Endothelial cell (in vitro differentiated cells): ENCODE measurements around the gene FMNL3. TPM values are rescaled to one million over a fixed set of nuclear protein-coding genes. Genes with fewer than 3 reads are reported as not detected.
A peak's percentile ranks its signal among the peaks of the same experiment; 100 is the strongest.

Source experiments
- DNase-seq: peaks from one replicate; pipeline ENCODE4 v3.0.0; 2021; ENCODE audit warnings: low spot score
- H3K27ac Mint-ChIP-seq: one replicate; pipeline ENCODE4 v1.8.0; 2021; ENCODE audit warnings: mixed read lengths, inconsistent platforms; ENCODE audit not compliant: unreplicated experiment
- H3K27me3 Mint-ChIP-seq: one replicate; pipeline ENCODE4 v1.8.0; 2021; ENCODE audit warnings: mild to moderate bottlenecking, moderate library complexity, mixed read lengths, inconsistent platforms; ENCODE audit not compliant: unreplicated experiment
- H3K36me3 Mint-ChIP-seq: one replicate; pipeline ENCODE4 v1.8.0; 2021; ENCODE audit warnings: mild to moderate bottlenecking, low read depth, mixed read lengths, inconsistent platforms; ENCODE audit not compliant: unreplicated experiment
- H3K4me1 Mint-ChIP-seq: one replicate; pipeline ENCODE4 v1.8.0; 2021; ENCODE audit warnings: mild to moderate bottlenecking, mixed read lengths, inconsistent platforms; ENCODE audit not compliant: unreplicated experiment
- H3K4me3 Mint-ChIP-seq: one replicate; pipeline ENCODE4 v1.8.0; 2021; ENCODE audit warnings: mild to moderate bottlenecking, mixed read lengths, inconsistent platforms; ENCODE audit not compliant: unreplicated experiment
- H3K9me3 Mint-ChIP-seq: one replicate; pipeline ENCODE4 v1.8.0; 2021; ENCODE audit warnings: mixed read lengths, inconsistent platforms; ENCODE audit not compliant: unreplicated experiment
- CTCF ChIP-seq: fragments of 200-600 bp; sonication (generic); IDR thresholded peaks from one replicate; pipeline ENCODE4 v1.5.0; 2021; ENCODE audit warnings: antibody characterized with exemption; ENCODE audit not compliant: unreplicated experiment
- long read RNA-seq: library from polyadenylated mRNA; unstranded; transcript quantifications from one replicate; pipeline ENCODE4 v2.0.0, GENCODE V29; 2020; ENCODE audit not compliant: unreplicated experiment
- total RNA-seq: library from RNA; stranded (reverse); fragmentation: NEBNext Ultra II Directional; extraction: Animal tissue kit (Norgen Biotek cat#: 25700); gene quantifications from one replicate; pipeline ENCODE4 v1.2.1, GENCODE V29; 2021; ENCODE audit not compliant: unreplicated experiment

Gene FMNL3
- total RNA-seq, result 194 TPM
- long read RNA-seq, partial matches to known transcripts, result 0 of 10 reads
- long read RNA-seq, other reads (novel, unspliced or antisense), result 10 of 10 reads

GRCh38 chr12:49707128-49707811 lies at the start of gene FMNL3:
FMNL3 (minus strand) TSS chr12:49707405; CDS start chr12:49707180, 225 bp downstream.
- peak; percentile 94 for TF ChIP-seq CTCF
- Mint-ChIP-seq H3K27me3 (peaks cover 10% of the 10 kb centered on the region), H3K4me3 (peak within 1 kb of the TSS; percentile 93), H3K9me3 (no peaks in the 10 kb centered on the region), H3K4me1 (peaks cover 45% of the 10 kb centered on the region), H3K36me3 (peaks cover 10% of the 10 kb centered on the region), H3K27ac (peak within 1 kb of the TSS; percentile 90)
- peak; percentile 99 for DNase-seq

DNA sequence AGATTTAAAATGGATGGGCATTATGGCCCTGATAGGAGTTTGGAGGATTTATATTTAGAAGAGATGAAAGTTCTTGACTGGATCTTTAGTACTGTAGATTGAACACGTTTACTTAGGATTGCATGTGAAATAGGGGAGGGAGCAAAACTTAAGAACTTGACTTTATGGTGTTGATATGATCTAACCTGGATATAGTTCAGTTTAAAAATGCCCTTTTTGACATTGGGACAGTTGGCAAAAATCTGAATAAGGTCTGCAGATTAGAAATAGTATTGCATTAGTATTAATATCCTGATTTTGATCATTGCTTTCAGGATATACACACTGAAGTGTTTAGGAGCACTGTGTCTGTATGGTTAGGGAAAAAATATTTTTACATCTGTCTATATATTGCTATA lies 43.8 kb upstream of the FMNL3 start:
- DNase-seq, result no peak
- TF ChIP-seq CTCF, result no peak
- Mint-ChIP-seq H3K9me3 (no peaks in the 10 kb centered on the region), H3K4me3 (no peak overlapping the region), H3K27ac (peak overlapping the region; percentile 58), H3K4me1 (peaks cover 28% of the 10 kb centered on the region), H3K36me3 (peaks cover 6% of the 10 kb centered on the region), H3K27me3 (peaks cover 2% of the 10 kb centered on the region)

DNA sequence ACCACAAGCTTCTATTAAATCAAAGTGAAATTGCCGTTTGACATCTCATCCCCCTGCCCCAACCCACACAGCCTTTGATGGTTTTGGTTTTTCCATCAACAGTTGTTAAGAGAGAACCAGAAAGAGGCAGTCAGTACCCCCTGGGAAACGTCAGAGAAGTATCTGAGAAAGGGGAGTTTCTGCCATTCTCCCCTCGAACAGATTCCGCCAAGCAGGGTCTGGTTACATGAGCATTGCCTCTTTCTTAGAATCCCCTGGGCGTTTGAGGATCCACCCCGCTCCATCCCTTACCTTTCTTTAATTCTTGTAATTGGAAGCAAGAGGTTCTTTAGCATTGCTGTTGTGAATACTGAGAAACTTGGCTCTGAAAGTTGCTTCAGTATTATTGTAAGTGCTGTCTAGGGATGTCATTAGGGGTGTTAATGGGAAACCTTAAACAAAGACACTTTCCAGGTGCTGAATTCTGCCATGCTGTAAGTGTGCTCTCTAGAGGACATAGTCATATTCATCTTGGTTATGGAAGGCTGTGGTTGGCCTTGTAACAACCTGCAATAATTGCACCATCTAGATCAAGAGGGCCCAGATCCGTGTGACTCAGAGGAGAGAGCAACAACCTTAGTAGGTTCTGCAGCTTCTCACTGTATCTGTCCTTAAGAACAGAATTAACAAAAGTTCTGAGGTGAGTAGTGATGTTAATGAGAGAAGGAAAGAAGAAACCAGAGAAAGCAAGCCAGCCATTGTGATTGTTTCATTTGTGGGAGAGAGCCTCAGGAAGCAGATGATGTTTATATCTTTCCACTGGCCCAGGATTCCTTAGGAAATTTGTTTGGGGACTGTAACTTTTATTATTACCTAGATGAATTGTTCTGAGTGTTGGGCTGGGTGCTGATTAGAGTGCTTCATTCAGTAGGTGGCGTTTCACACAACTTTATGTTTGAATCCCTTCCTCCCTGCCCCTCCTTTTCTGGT lies 43.1 kb upstream of the FMNL3 start:
- peaks cover 2% of the 10 kb centered on the region for H3K27me3 Mint-ChIP-seq
- H3K4me3 Mint-ChIP-seq, result no peak overlapping the region
- H3K4me1 Mint-ChIP-seq, result peaks cover 28% of the 10 kb centered on the region
- H3K36me3 Mint-ChIP-seq, result peaks cover 6% of the 10 kb centered on the region
- no peaks in the 10 kb centered on the region for H3K9me3 Mint-ChIP-seq
- TF ChIP-seq CTCF, result no peak
- no peak for DNase-seq
- peak overlapping the region; percentile 58 for H3K27ac Mint-ChIP-seq

DNA sequence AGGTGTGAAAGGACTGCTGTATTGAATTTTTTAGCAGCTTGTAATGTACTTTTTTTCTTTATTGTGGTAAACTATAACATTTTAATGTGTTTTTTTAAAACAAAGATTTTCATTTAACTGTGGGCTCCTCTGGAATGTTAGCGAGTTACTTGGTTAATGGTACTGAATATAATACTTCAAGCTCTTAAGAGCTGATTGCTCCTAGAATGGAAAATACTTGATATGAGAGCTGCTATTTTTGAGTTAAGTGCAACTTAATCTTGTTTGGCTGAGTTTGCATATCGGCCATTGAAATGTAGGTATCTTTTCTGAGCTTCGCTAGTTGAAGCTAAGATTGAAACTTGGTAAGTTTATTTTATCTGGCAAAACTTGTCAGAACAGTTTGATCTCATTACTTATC lies 41.6 kb upstream of the FMNL3 start:
- Mint-ChIP-seq H3K27me3 (peaks cover 2% of the 10 kb centered on the region), H3K4me3 (no peak overlapping the region), H3K27ac (peak overlapping the region; percentile 37), H3K36me3 (peaks cover 10% of the 10 kb centered on the region), H3K4me1 (peaks cover 35% of the 10 kb centered on the region), H3K9me3 (no peaks in the 10 kb centered on the region)
- no peak for DNase-seq
- TF ChIP-seq CTCF, result no peak
